ENCODE results near the gene ADAM15. TPM values are rescaled to one million over a fixed set of nuclear protein-coding genes. Genes with fewer than 3 reads are reported as not detected.

ADAM15 gene
- total RNA-seq, 4 donors from 2014 or later: 30.3 to 42.8 (median 36.9) TPM

GRCh38 chr1:155005076-155006011 is 45.8 kb upstream of the ADAM15 start:
- ATAC-seq: peak; percentile 9 to 18

GRCh38 chr1:155006601-155007101 is 44.5 kb upstream of the ADAM15 start:
- Histone ChIP-seq H3K9me3 (no peaks in the 10 kb centered on the region), H3K4me1 (peaks cover 52 to 73% of the 10 kb centered on the region in 2 donors), H3K36me3 (no peaks in the 10 kb centered on the region), H3K27ac (peak overlapping the region; percentile 95 to 99 (median 98)), H3K4me3 (no peak overlapping the region), H3K27me3 (no peaks in the 10 kb centered on the region)
- DNase-seq: peak in 1 of 2 donors; percentile 37
- in situ Hi-C loops (cut with MboI; ENCODE audit: low sequenced_read_pairs in 4 of 4) (no loop called here), intact Hi-C loops (cut with DNase I; ENCODE audit: low total_unique reads) (loop anchor here (2.0 to 10.0 kb wide), 4 partner anchors 44 to 1488 kb away; partner anchors contain the start of gene ADAM15)
- TF ChIP-seq POLR2A (IDR thresholded peaks at IDR 0.05) (no peak), CTCF (IDR thresholded peaks at IDR 0.05 in 4 of 5, conservative IDR thresholded peaks at IDR 0.05 in 1 of 5) (no peak)
- no peak for ATAC-seq

More at GRCh38 chr1:155005076-155006011, 45.8 kb upstream of the ADAM15 start:
- intact Hi-C loops (cut with DNase I; ENCODE audit: low total_unique reads): loop anchor here (2.0 to 10.0 kb wide), 4 partner anchors 45 to 1489 kb away; partner anchors contain the start of gene ADAM15
- Histone ChIP-seq H3K27me3 (no peaks in the 10 kb centered on the region), H3K4me3 (peak overlapping the region; percentile 94 to 99 (median 96)), H3K36me3 (no peaks in the 10 kb centered on the region), H3K27ac (peak overlapping the region; percentile 95 to 99 (median 98)), H3K9me3 (no peaks in the 10 kb centered on the region), H3K4me1 (peaks cover 40 to 61% of the 10 kb centered on the region in 2 donors)
- in situ Hi-C loops (cut with MboI; ENCODE audit: low sequenced_read_pairs in 4 of 4): no loop called here
- peak; percentile 90 to 93 for DNase-seq
- TF ChIP-seq CTCF (IDR thresholded peaks at IDR 0.05 in 4 of 5, conservative IDR thresholded peaks at IDR 0.05 in 1 of 5) (no peak), POLR2A (IDR thresholded peaks at IDR 0.05) (peak; percentile 30 to 50)

- intact Hi-C loops (cut with DNase I; ENCODE audit: low total_unique reads): loop anchor here (2.0 to 10.0 kb wide), 4 partner anchors 43 to 1487 kb away; partner anchors contain the start of gene ADAM15
- peak overlapping the region; percentile 95 to 99 (median 98) for H3K27ac ChIP-seq
- H3K4me1 ChIP-seq: peaks cover 59 to 80% of the 10 kb centered on the region in 2 donors
Measured at GRCh38 chr1:155007251-155007828, 43.8 kb upstream of the ADAM15 start.

More at GRCh38 chr1:155007251-155007828, 43.8 kb upstream of the ADAM15 start:
- Histone ChIP-seq H3K27me3 (no peaks in the 10 kb centered on the region), H3K4me3 (peak overlapping the region; percentile 47 to 63 (median 52)), H3K9me3 (no peaks in the 10 kb centered on the region), H3K36me3 (no peaks in the 10 kb centered on the region)
- TF ChIP-seq CTCF (IDR thresholded peaks at IDR 0.05 in 4 of 5, conservative IDR thresholded peaks at IDR 0.05 in 1 of 5) (no peak), POLR2A (IDR thresholded peaks at IDR 0.05) (no peak)
- no peak for ATAC-seq
- in situ Hi-C loops (cut with MboI; ENCODE audit: low sequenced_read_pairs in 4 of 4): no loop called here
- DNase-seq: peak in 1 of 2 donors; percentile 79
